Measurements from ENCODE around the gene ACY1.

Gene ACY1

GRCh38 chr3:51977446-51978142, 5.7 kb upstream of the ACY1 start:
- no peak for TF ChIP-seq CTCF (IDR thresholded peaks at IDR 0.05; ENCODE audit: insufficient read depth, low read length, missing control alignments)
- CTCF ChIA-PET, result interaction anchor here (3.7 kb wide), 1 partner anchor 36 kb away, joined by 20 read pairs; the partner anchor contains the start of genes PARP3 and RRP9
- DNase-seq (ENCODE audit: low read depth, low spot score), result no peak
- POLR2A ChIA-PET, result no interaction called here
- no peak overlapping the region for H3K4me3 ChIP-seq (ENCODE audit: low read depth, low read length)

DNA sequence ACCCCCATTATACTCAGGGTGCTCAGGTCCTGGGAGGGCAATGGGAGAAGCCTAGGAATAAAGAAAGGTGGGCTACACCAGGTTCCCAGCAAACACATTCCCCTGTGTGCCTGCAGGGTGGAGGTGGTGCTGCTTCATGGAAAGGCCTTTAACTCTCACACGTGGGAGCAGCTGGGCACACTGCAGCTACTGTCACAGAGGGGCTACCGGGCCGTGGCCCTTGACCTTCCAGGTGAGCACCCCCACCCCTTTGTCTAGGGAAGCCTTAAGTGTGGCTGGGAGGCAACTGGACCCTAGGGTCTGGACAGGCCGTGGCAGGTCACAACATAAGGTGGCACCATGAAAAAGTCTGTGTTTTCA, 5.2 kb upstream of the ACY1 start:
- CTCF ChIA-PET, result interaction anchor here (3.7 kb wide), 1 partner anchor 36 kb away, joined by 20 read pairs; the partner anchor contains the start of genes PARP3 and RRP9
- no peak overlapping the region for H3K4me3 ChIP-seq (ENCODE audit: low read depth, low read length)
- POLR2A ChIA-PET, result no interaction called here
- no peak for TF ChIP-seq CTCF (IDR thresholded peaks at IDR 0.05; ENCODE audit: insufficient read depth, low read length, missing control alignments)
- no peak for DNase-seq (ENCODE audit: low read depth, low spot score)

GRCh38 chr3:51980253-51980652, 3.1 kb upstream of the ACY1 start:
- TF ChIP-seq CTCF (IDR thresholded peaks at IDR 0.05; ENCODE audit: insufficient read depth, low read length, missing control alignments), result no peak
- ChIA-PET POLR2A (no interaction called here), CTCF (interaction anchor here (1.4 to 3.7 kb wide), 2 partner anchors 12 to 38 kb away, joined by 3 to 20 read pairs; partner anchors contain the start of genes PARP3 and RRP9)
- DNase-seq (ENCODE audit: low read depth, low spot score), result no peak
- H3K4me3 ChIP-seq (ENCODE audit: low read depth, low read length), result no peak overlapping the region

- peak overlapping the region; percentile 71 for H3K4me3 ChIP-seq (ENCODE audit: low read depth, low read length)
- ChIA-PET CTCF (interaction anchor here (0.8 to 4.5 kb wide), 11 partner anchors 9 to 356 kb away, joined by 3 to 80 read pairs (median 4); partner anchors contain the start of genes ABHD14A, ABHD14B, PARP3 and RPL29), POLR2A (interaction anchor here (1.1 to 3.6 kb wide), 7 partner anchors 9 to 75 kb away, joined by 3 to 35 read pairs (median 6); partner anchors contain the start of genes ABHD14B, DUSP7, PCBP4 and RPL29)
- TF ChIP-seq CTCF (IDR thresholded peaks at IDR 0.05; ENCODE audit: insufficient read depth, low read length, missing control alignments), result peak; percentile 64
- no peak for DNase-seq (ENCODE audit: low read depth, low spot score)
Measured at GRCh38 chr3:51982352-51982837, 940 bp upstream of the ACY1 start.

DNA sequence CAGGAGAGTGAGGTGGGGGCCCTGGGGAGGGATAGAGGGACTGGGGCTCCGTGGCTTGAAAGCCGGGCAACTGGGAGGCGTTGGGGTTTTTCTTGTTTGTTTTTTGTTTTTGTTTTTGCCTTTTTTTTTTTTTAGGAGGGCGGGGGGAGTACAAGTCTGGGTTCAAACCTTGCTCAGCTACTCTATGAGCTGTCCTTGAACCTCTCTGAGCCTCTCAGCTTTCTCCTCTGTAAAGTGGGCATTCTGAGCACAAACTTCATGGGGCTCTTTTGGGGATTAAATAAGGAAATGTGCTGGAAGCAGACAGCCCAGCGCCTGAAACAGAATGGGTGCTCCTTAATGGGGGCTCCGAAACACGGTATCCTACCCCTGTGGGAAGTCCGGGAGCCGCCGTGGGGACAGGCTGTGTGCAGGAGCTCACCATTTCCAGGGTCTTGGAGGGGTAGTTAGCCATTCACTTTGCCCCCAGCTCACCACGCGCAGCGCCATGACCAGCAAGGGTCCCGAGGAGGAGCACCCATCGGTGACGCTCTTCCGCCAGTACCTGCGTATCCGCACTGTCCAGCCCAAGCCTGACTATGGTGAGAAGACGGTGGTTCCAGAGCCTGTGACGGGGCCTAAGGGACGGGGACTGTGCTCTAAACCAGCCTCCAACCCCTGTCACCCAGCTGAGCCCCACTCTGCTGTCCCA, 388 bp downstream of the ACY1 start:
- no peak for DNase-seq (ENCODE audit: low read depth, low spot score)
- no peak for TF ChIP-seq CTCF (IDR thresholded peaks at IDR 0.05; ENCODE audit: insufficient read depth, low read length, missing control alignments)
- peak overlapping the region; percentile 71 for H3K4me3 ChIP-seq (ENCODE audit: low read depth, low read length)
- POLR2A ChIA-PET, result interaction anchor here (1.0 to 3.6 kb wide), 6 partner anchors 7 to 205 kb away, joined by 3 to 35 read pairs (median 6); partner anchors contain the start of genes ABHD14B and RPL29
- CTCF ChIA-PET, result interaction anchor here (1.4 to 4.5 kb wide), 6 partner anchors 10 to 161 kb away, joined by 5 to 80 read pairs (median 20); partner anchors contain the start of genes ABHD14A, ABHD14B, PARP3 and RPL29

Data from AG04449 (cell line).